Measurements from ENCODE around the gene SLC26A9. TPM values are rescaled to one million over a fixed set of nuclear protein-coding genes. Genes with fewer than 3 reads are reported as not detected.

Gene SLC26A9
- total and polyA plus RNA-seq, 9 of the 15 experiments (the other 6 are each of a cell fraction or from before 2014, with no cell fraction given) = 0.03 TPM; not detected in 8

DNA sequence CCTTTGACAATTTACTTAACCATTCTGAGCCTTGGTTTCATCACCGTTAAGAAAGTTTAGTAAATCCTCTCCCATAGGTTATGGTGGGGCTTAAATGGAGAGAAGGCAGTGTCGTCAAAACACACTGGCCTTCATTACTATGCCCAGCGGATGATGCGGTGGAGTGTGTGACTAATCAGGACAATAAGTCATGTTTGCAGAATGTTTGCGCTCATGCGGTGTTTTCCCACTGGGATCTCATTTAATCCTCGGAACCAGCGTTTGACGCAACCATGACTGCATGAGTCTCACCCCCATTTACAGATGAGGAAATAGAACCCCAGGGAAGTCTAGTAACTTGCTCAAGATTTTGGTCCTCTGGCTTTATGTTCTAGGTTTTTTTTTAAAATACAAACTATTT, 17.5 kb downstream of the SLC26A9 start:
- CTCF ChIA-PET (ENCODE audit: low intra/inter-chr PET ratio) = no interaction called here
- Histone ChIP-seq H3K4me2 (ENCODE audit: insufficient read depth, low read length) (no peak overlapping the region), H2AFZ (ENCODE audit: low read depth, low read length) (no peak overlapping the region), H3K27ac (ENCODE audit: extremely low read depth, low read depth, low read length) (no peak overlapping the region), H3K79me2 (ENCODE audit: control insufficient read depth, insufficient read depth, low read length) (no peaks in the 10 kb centered on the region), H3K9me3 (replicated peaks; ENCODE audit: control insufficient read depth, insufficient read depth, low read depth, low read length) (no peaks in the 10 kb centered on the region), H3K27me3 (ENCODE audit: control insufficient read depth in 2 of 2, insufficient read depth in 2 of 2, low read length in 2 of 2) (peaks cover 43 to 96% of the 10 kb centered on the region in 2 experiments), H3K9ac (ENCODE audit: insufficient read depth in 1 of 2, low read depth in 2 of 2, low read length in 2 of 2) (no peak overlapping the region), H3K4me1 (replicated peaks in 1 of 2; ENCODE audit: control insufficient read depth in 2 of 2, insufficient read depth in 2 of 2, low read length in 2 of 2) (peaks cover under 1 to 10% of the 10 kb centered on the region in 2 experiments; a peak in 3 of 5 replicates), H3K4me3 (no peak overlapping the region), H3K9me1 (ENCODE audit: control insufficient read depth, insufficient read depth, low read length) (peaks cover 5% of the 10 kb centered on the region), H3K36me3 (ENCODE audit: control insufficient read depth, insufficient read depth, low read length) (no peaks in the 10 kb centered on the region), H4K20me1 (replicated peaks; ENCODE audit: control insufficient read depth, insufficient read depth, low read length) (peaks cover 8% of the 10 kb centered on the region; the same call in 1 of the 2 replicates)
- no peak for ATAC-seq
- in situ Hi-C loops (cut with MboI) (loop anchor here (5.0 to 10.0 kb wide), 2 partner anchors 133 to 179 kb away; no protein-coding TSS in a partner anchor), intact Hi-C loops (cut with micrococcal nuclease) (no loop called here)
- POLR2A ChIA-PET = interaction anchor here (0.5 kb wide), 1 partner anchor 9 kb away, joined by 3 read pairs; no protein-coding TSS in a partner anchor
- no peak for FAIRE-seq
- WGBS (ENCODE audit: insufficient coverage, low coverage, missing lambda C conversion rate) = 13% methylated on average over 9 of the region's 9 CpGs
- DNase-seq (ENCODE audit: extremely low read depth in 1 of 4, low spot score in 3 of 4) = no peak
- BruUV-seq (replicated peaks) = no TSS peak
- TF ChIP-seq EGR1 (conservative IDR thresholded peaks at IDR 0.05) = no peak
- no peak for TF ChIP-seq RBM17 (IDR thresholded peaks at IDR 0.05; ENCODE audit: borderline replicate concordance, low read depth, low read length)
- TF ChIP-seq HNRNPK (IDR thresholded peaks at IDR 0.05; ENCODE audit: low read depth, low read length, poor library complexity, severe bottlenecking) = no peak
- no peak for TF ChIP-seq KDM2B (CRISPR knock-in tag; IDR thresholded peaks at IDR 0.05)
- no peak for TF ChIP-seq ZNF232 (CRISPR knock-in tag; IDR thresholded peaks at IDR 0.05)
- no peak for TF ChIP-seq ZBTB7A (IDR thresholded peaks at IDR 0.05; ENCODE audit: borderline replicate concordance, control insufficient read depth, low read depth, low read length)
- no peak for TF ChIP-seq ATF7 (IDR thresholded peaks at IDR 0.05)
- TF ChIP-seq, protein P1, sequence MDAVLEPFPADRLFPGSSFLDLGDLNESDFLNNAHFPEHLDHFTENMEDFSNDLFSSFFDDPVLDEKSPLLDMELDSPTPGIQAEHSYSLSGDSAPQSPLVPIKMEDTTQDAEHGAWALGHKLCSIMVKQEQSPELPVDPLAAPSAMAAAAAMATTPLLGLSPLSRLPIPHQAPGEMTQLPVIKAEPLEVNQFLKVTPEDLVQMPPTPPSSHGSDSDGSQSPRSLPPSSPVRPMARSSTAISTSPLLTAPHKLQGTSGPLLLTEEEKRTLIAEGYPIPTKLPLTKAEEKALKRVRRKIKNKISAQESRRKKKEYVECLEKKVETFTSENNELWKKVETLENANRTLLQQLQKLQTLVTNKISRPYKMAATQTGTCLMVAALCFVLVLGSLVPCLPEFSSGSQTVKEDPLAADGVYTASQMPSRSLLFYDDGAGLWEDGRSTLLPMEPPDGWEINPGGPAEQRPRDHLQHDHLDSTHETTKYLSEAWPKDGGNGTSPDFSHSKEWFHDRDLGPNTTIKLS (IDR thresholded peaks at IDR 0.05; ENCODE audit: borderline replicate concordance, low read depth) = no peak
- TF ChIP-seq, protein P2, sequence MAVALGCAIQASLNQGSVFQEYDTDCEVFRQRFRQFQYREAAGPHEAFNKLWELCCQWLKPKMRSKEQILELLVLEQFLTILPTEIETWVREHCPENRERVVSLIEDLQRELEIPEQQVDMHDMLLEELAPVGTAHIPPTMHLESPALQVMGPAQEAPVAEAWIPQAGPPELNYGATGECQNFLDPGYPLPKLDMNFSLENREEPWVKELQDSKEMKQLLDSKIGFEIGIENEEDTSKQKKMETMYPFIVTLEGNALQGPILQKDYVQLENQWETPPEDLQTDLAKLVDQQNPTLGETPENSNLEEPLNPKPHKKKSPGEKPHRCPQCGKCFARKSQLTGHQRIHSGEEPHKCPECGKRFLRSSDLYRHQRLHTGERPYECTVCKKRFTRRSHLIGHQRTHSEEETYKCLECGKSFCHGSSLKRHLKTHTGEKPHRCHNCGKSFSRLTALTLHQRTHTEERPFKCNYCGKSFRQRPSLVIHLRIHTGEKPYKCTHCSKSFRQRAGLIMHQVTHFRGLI (CRISPR knock-in tag; IDR thresholded peaks at IDR 0.05) = no peak
- TF ChIP-seq ZNF57 (CRISPR knock-in tag; IDR thresholded peaks at IDR 0.05) = no peak
- TF ChIP-seq, protein P3, sequence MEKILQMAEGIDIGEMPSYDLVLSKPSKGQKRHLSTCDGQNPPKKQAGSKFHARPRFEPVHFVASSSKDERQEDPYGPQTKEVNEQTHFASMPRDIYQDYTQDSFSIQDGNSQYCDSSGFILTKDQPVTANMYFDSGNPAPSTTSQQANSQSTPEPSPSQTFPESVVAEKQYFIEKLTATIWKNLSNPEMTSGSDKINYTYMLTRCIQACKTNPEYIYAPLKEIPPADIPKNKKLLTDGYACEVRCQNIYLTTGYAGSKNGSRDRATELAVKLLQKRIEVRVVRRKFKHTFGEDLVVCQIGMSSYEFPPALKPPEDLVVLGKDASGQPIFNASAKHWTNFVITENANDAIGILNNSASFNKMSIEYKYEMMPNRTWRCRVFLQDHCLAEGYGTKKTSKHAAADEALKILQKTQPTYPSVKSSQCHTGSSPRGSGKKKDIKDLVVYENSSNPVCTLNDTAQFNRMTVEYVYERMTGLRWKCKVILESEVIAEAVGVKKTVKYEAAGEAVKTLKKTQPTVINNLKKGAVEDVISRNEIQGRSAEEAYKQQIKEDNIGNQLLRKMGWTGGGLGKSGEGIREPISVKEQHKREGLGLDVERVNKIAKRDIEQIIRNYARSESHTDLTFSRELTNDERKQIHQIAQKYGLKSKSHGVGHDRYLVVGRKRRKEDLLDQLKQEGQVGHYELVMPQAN (IDR thresholded peaks at IDR 0.05; ENCODE audit: borderline replicate concordance) = no peak
- TF ChIP-seq SIRT6 (IDR thresholded peaks at IDR 0.05; ENCODE audit: low read depth, low read length) = no peak
- TF ChIP-seq NFRKB (IDR thresholded peaks at IDR 0.05; ENCODE audit: low read depth) = no peak
